K562 (cell line): Measurements from ENCODE around the gene PAK1IP1.

Experiments
- MAX ChIP-seq: sonication (generic); formaldehyde crosslinking; IDR thresholded peaks from 2 replicates; pipeline ENCODE4 v1.9.0; 2022; ENCODE audit warnings: mild to moderate bottlenecking, missing genetic modification reagents
- MEF2A ChIP-seq: IDR thresholded peaks from 2 replicates; pipeline ENCODE4 v1.6.1; 2011; ENCODE audit warnings: low read depth, mild to moderate bottlenecking, low read length, moderate library complexity; ENCODE audit not compliant: control insufficient read depth
- MYBL2 ChIP-seq, 2 experiments: fragments of 450-650 bp in 1 of 2; sonication (generic) in 1 of 2; formaldehyde crosslinking in 1 of 2; IDR thresholded peaks; 2 replicates each; pipeline versions ENCODE4 v1.6.1 to v1.8.1; 2017 to 2022; ENCODE audit warnings: borderline replicate concordance in 1 of 2, inconsistent platforms in 1 of 2, low read depth in 1 of 2, mild to moderate bottlenecking in 1 of 2, missing genetic modification reagents in 1 of 2, moderate library complexity in 1 of 2

GRCh38 chr6:10662207-10662606 lies 32.6 kb upstream of the PAK1IP1 start:
- TF ChIP-seq MAX (CRISPR knock-in tag) (no peak), MEF2A (no peak), MYBL2 (IDR thresholded peaks at IDR 0.05; ENCODE audit: low read depth) (no peak), MYBL2 (CRISPR knock-in tag; IDR thresholded peaks at IDR 0.05; ENCODE audit: borderline replicate concordance) (no peak)
